Loucy (cell line): ENCODE results near the gene AFF3.

Source experiments
- CTCF ChIP-seq: fragments of 200-600 bp; sonication (generic); conservative IDR thresholded peaks from 2 replicates; pipeline ENCODE4 v1.5.1; 2014; ENCODE audit warnings: mild to moderate bottlenecking, antibody characterized with exemption, low read length
- EZH2phosphoT487 ChIP-seq: fragments of 200-600 bp; IDR thresholded peaks from 2 replicates; pipeline ENCODE4 v1.6.1; 2018; ENCODE audit warnings: antibody characterized with exemption, mild to moderate bottlenecking, moderate library complexity, borderline replicate concordance

- TF ChIP-seq CTCF (no peak), EZH2phosphoT487 (no peak)
Observed at GRCh38 chr2:100188326-100188725, 45.9 kb upstream of the AFF3 start.
